ENCODE measurements around the gene ARID3A.
"Not testable (repeated sequence)": the region's sequence is repeated elsewhere in the genome, so short reads cannot be mapped to it uniquely, and the experiment has no call there.

The ARID3A gene

DNA sequence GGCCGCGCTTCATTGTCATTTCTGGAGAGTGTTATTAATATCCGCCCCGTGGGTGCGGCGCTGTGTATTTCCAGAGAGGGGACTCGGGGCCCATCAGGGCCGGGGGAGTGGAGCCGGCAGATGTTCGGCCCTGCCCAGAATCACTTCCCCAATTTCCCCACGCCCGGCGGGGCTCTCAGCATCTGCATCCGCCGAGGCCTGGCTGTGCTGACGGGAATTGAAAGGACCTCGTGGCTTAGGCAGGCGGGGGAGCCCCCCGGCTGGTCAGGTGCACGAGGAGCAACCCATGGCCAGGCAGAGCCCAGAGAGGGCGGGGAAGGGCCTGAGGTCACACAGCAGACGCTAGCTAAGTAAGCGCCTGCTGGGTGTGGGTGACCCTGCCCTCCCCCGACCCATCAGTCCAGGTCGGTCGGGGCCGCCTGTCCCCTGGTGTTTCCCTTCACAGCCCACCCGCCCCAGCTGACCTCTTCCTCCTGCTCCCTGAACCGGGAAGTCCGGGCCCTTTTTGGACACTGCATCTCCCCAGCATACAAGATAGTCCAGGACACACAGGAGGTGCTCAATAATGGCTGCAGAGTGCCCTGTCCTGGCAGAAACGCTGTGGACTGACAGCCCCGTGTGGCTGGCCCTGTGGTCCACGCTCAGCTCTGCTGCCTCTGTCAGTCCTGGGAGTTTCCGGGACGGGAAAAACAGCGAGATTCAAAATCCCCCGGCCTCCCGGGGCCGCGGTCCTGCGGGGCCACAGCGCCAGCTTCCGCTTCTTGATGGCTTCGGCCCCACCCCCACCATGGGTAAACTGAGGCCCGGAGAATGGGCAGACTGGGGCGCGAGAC is 22.1 kb downstream of the ARID3A start:
- DNase-seq, result no peak

DNA sequence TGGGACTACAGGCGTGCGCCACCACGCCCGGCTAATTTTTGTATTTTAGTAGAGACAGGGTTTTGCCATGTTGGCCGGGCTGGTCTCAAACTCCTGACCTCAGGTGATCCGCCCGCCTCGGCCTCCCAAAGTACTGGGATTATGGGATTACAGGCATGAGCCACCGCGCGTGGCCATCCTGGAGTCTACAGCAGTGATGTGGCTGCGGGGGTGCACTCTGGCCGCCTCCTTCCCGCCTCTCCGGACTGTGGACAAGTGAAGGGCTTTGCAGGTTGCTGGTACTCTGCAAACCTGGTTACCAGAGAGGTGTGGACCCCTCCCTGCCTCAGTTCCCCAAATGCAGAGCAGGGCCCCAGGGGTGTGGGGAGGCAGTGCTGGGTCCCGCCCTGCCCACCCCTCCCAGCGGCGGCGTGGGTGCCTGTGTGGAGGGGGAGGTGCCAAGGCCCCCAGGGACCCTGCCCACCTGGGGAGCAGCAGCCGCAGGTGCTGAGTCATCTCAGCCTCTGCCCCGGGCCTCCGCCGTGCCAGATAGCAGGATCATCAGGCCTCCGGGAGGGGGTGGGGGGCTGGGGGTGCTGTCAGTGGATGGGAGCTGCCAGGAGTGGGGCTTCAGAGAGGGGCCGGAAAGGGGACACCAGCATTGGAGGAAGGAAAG is 23.1 kb downstream of the ARID3A start:
- DNase-seq, result no peak

DNA sequence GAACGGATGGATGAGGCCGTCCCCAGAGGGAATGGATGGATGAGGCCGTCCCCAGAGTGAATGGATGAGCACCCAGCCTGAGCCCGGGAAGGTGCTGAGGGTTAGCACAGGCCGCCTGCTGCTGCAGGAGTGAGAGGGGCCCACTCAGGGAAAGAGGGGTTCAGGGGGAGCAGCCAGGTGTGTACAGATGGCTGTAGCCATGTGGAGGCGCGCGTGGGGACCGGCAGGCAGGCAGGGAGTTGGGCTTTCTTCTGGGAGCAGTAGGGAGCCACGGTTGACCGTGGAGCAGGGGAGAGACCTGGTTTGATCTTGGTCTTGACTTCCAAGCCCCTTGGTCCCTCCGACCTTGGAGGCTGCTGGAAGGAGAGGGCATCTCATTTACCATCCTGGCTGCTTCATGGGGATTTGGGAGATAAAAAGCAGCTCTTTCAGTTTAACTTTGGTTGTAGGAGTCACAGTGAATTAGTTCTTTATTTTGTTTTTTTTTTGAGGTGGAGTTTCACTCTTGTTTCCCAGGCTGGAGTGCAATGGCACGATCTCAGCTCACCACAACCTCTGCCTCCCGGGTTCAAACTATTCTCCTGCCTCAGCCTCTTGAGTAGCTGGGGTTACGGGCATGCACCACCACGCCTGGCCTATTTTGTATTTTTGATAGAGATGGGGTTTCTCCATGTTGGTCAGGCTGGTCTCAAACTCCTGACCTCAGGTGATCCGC is 24.7 kb downstream of the ARID3A start:
- no peak for DNase-seq

DNA sequence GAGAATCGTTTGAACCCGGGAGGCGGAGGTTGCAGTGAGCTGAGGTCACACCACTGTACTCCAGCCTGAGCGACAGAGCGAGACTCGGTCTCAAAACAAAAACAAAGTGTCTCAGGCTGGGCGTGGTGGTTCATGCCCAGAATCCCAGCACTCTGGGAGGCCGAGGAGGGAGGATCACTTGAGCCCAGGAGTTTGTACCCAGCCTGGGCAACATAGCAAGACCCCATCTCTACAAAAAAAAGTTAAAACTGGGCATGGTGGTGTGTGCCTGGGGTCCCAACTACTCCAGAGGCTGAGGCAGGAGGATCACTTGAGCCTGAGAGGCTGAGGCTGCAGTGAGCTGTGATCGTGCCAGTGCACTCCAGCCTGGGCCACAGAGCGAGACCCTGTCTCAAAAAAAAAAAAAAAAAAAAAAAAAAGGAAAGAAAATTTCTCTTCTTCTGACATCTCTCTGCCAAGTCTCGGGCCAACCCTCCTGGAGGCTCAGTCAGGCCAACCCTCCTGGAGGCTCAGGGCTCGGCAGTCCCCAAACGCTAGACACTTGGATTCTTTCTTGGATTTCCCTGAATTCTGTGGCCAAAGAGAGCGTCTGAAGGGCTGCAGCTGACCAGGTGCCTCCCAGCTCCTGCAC is 26.3 kb downstream of the ARID3A start:
- no peak for DNase-seq

DNA sequence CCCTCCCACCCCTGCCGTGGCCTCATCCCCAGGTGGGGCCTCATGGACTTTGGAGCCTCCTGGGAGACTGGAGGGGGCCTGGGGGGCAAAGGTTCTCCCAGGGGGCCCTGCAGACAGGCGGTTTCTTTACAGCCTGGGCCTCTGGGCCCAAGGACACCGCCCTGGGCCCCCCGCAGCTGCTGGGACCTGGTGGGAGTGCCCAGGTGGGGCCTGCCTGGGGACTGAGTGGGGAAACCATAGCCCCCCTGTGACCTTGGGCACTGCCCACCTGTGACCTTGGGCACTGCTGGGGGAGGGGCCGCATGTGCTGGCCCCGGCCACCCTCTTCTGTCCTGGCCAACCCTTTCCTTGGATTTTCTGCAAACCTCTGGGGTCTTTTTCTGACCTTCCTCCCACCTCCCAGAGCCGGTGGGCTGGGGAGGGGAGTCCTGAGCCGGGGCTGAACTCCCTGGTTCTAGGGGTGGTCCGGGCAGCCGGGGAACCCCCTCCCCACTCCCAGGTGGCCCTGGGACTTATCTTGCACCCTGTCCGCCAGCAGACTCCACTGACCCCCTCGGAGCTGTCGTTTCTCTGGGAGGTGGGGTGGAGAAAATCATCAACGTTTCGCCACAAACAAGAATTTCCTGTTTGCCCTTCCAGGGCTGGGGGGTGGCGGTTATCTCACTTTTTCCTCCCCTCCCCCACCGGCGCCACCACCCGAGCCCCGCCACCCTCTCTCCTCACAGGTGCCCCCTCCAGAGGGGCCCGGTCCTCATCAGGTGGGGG is 27.0 kb downstream of the ARID3A start:
- no peak for DNase-seq

DNA sequence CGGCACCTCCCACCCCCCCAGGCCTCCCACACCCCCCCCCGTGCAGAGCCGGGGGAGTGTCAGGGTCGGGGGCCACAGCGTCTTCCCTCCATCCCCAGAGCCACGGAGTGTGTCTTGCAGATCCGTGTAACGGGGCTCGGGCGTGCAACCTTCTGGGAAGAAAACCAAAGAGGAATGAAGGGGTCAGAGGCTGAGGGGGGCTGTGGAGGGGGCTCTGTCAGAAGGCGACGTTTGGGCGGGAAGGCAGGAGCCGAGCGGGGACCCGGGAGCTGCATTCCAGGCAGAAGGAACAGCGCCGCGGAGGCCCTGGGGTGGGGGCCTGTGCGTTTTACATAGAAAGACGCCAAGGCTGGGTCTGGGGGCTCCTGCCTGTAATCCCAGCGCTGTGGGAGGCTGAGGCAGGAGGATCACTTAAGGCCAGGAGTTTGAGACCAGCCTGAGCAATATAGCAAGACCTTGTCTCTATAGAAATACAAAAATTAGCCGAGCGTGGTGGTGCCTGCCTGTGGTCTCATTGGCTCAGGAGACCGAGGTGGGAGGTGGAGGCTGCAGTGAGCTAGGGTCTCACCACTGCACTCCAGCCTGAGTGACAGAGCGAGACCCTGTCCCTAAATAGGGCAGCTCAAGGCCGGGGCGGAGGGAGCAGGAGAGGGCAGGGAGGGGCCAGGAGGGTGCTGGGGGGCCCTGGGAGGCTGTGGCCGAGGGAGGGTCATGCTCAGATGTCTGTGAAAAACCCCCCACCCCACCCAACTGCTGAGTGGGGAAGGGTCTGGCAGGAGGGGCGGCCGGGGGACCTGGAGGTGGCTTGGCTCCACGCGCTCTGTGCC is 27.8 kb downstream of the ARID3A start:
- no peak for DNase-seq

DNA sequence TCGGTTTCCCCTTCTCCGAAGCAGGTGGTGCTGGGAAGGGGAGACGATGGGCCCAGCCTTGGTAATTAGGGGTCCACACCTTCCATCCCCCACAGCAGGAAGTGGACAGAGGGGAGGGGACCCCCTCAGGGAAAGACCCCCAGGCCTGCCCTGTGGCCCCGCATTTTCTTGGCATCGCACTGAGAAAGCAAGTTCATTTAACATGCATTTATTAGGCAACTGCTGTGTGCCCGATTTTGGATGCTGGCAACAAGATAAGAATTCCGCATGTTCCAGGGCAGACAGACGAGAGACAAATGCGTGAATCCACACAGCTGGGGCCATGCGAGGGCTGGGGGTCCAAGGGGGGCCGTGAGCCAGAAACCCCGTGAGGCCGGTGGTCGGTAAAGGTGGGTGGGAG is 28.4 kb downstream of the ARID3A start:
- DNase-seq, result no peak

DNA sequence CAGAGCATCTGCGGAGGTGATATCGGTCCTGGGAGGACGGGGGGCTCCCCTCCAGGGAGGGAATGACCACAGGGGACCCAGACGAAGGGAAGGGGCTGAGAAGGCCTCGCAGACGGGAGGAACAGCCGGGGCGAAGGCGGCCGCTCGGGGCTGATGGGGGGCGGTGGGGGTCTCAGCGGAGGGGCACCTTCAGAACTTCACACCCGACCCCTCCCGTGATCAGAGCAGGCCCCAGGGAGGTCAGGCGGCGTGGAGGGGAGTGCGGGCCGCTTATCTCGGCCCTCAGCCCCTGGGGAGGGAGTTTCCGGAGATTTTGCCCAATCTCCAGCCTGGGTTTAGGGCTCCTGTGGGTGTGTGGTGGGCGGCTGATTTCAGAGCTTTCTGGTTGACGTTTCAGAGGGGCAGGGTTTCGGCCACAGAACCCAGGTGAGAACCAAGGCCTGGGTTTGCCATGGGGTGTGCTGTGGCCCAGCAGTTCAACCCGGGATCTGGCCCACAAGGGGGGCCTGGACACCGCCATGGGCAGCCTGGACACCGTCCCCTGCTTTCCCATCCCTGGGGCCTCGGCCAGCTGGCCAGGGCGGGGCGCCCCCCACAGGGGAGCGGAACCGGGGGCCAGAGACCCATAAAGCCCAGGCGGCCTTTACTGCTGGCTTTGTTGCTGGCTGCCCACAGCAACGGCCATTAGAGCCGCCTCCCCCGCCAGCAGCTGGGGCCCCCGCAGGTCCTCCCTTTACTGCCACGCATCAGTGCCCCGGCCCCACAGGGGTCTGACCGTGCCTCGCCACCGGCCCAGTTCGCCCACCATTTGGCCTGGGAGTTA is 29.0 kb downstream of the ARID3A start:
- no peak for DNase-seq

DNA sequence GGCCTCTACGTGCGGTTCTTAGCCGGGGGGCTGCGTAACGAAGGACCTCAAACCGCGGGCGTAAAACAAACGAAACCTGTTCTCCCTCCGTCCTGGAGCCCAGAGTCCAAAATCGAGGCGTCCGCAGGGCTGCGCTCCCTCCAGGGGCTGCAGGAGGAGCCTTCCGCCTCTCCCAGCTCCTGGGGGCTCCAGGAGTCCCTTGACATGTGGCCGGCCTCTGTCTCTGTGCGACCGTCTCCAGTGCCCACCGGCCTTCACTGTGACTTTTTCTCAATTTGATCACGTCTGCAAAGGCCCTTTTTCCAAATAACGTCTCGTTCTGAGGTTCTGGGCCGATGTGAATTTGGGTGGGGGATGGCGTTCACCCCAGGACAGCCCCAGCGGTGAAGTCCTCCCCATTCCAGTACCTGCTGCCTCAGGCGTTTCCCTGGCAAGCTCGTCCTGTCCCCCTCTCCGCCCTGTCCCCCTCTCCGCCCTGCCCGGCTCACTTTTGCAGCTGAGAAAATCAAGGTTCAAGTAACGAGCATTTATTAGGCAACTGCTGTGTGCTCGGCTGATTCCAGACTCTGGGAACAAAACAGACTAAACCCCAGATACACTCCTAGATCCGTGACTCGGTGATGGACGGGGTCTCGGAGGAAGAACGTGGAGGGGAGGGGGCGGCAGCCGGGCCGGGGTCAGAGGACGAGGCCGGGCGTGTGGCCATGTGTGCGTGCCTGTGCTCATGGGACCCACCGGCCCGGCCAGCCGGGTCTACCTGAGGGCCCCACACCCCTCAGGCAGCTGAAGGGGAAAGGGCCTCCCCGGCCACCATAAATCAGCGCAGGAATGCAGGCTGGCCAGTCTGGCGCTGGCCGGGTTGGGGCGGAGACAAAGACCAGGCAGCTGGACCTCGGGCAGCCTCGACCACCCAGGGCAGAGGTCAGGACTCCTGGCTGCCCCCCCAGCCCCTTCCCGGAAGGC is 30.2 kb downstream of the ARID3A start:
- no peak for DNase-seq

DNA sequence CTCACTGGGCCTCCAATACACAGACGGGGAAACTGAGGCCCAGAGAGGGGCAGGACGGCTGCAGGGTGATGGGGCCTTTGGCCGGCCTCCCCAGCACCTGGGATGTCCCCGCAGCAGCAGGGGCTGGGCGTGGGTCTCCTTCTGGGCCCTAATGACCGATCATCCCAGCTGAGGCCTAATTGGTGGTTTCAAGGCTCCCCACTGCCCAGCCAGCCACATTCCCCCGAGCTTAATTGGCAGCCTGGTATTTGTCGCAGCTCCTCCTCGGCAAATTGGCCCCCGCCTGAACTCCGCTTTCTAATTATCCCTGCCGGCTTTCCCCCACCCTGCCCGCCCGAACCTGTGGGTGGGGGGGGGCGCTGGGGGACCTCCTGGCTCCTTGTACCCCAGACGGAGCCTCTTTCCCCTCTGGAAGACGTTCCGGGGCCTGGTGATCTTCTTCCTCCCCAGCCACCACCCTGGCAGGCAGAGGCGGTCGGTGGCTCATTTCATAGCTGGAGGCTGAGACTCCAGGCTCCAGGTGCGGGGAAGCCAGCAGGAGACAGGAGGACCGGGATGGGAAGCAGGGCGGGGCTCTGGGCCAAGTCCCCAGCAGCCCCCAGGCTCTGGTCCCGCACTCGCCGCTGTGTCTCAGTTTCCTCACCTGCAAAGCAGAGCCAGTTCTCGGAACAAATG is 31.1 kb downstream of the ARID3A start:
- no peak for DNase-seq

DNA sequence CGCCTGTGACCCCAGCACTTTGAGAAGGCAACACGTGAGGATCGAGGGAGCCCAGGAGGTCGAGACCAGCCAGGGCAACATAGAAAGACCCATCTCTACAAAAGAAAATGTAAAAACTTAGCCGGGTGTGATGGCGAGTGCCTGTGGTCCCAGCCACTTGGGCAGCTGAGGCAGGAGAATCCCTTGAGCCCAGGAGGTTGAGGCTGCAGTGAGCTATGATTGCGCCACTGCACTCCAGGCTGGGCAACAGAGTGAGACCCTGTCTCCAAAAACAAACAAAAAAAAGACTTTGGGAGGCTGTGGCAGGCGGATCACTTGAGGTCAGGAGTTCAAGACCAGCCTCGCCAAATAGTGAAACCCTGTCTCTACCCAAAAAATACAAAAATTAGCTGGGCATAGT is 31.7 kb downstream of the ARID3A start:
- not testable (repeated sequence) for DNase-seq

DNA sequence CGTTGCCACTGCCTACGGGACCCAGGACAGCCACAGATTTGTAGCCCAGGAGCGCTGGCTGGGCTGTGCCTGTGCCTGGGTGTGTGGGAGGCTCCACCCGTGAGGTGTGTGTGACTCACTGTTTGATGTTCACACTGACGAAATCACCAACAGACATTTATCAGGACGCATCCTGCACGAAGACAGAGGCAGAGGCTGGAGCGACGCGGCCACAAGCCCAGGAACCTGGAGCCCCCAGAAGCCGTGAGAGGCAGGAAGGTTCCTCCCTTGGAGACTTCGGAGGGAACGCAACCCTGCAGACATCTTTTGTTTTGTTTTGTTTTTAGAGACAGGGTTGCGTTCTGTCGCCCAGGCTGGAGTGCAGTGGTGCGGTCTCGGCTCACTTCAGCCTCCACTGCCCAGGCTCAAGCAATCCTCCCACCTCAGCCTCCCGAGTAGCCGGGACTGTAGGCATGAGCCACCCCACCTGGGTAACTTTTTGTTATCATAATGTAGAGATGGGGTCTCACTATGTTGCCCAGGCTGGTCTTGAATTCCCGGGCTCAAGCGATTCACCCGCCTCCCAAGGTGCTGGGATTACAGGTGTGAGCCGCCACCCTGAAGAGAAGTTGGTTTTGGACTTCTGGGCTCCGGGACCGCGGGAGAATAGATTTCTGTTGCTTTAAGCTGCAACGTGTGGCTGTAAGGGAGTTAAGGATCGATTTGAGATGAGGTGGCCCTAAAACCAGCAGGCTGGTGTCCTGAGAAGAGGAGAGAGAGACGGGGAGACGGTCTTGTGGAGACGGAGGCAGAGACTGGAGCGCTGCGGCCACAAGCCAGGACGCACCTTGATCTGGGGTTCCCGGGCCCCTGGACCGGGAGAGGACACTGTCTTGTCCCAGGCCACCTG is 33.4 kb downstream of the ARID3A start:
- DNase-seq, result no peak

DNA sequence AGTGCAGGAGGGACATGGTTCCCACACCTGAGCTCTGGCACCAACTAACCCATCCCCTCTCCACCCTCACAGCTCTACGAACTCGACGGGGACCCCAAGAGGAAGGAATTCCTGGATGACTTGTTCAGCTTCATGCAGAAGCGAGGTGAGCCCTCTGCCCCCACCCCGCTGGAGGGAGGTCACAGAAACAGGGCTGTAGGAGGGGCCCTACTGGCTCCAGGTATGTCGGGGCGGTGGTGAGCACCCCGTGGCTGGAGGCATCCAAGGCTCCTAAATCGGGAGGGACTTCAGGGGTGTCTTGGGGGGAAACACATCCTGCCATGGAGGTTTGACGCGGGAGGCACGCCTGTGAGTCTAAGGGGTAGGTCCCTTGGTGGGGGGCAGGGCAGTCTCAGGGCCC is 34.2 kb downstream of the ARID3A start:
- no peak for DNase-seq

DNA sequence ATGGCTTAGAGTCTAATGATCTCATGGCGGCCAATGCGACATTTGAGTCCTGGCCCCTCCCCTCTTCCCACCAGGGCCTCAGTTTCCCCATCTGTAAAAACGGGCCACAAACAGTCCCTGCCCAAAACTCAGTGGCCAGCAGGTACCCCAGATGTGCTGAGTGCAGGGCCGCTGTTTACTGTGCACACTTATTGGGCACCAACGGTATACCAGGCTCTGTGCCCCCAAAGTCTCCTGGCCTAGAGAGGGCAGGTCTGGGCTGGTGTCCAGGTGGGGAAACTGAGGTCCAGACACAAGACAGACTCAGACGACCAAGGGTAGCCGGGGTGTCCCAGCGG is 34.7 kb downstream of the ARID3A start:
- DNase-seq, result no peak

DNA sequence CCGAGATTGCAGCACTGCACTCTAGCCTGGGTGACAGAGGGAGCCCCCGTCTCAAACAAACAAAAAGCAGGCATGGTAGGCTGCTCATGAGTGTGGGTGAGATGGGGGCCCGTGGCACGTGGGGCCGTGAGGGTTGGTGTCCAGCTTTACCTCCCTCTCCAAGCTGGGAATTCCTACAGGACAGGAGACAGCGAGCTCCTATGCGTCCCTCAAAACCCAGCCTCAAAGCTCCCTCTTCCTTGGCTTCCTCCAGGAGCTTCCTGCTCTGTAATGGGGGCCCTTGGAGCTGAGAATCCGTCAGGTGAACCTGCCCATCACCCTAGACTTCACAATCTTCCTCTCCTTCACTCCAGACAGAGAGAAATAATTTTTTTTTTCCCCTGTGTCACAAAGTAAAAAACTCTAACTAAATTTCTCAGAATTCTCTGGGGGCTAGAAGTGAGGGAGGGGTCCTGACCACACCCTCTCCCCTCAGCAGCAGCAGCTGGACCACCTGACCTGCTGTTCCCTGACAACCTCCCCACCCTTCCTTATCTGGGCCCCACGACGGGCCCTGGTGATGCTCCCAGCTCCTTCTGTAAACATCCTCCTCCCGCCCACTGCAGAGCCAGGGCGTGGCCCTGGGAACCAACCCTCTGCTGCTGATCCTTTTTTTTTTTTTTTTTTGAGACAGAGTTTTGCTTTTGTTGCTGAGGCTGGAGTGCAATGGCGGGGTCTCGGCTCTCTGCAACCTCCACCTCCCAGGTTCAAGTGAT is 36.2 kb downstream of the ARID3A start:
- no peak for DNase-seq

DNA sequence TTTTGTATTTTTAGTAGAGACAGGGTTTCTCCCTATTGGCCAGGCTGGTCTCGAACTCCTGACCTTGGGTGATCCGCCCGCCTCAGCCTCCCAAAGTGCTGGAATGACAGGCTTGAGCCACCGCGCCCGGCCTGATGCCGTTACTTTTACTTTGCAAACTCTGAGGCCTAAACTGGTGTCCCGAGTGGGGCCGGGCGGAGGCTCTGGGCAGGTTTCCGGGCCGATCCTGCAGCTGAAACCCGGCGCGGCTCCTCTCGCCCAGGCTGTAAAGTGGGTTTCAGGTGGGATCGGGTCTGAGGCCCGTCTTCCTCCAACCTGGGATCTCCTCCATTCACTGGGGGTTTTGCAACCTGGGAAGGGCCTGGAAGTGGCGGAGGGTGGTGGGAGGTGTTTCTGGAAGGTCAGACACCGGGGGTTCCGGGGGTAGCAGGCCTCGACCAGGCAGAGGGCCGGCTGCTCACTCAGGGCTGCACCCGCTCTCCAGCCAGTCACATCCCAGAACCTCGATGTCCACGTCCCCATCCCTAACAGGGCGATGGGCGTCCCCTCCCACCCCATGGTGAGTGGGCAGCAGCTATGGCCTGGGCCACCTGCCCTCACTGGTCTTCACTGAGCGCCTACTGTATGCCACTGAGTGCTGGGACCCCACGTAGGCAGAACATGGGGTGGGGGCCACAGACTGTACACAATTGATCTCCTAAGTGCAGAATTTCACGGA is 37.0 kb downstream of the ARID3A start:
- no peak for DNase-seq

Data from NCI-H1105 (cell line).